SK-N-SH treated with all-trans-retinoic acid at 6 μM for 48 hours (cell line): ENCODE measurements around the gene METTL2B.
"Not testable (repeated sequence)": the region's sequence is repeated elsewhere in the genome, so short reads cannot be mapped to it uniquely, and the experiment has no call there.

Experiments
- ARNTL ChIP-seq: fragments of 450-650 bp; formaldehyde crosslinking; IDR thresholded peaks from 2 replicates; pipeline ENCODE4 v1.5.0; 2020; ENCODE audit warnings: low read depth, mild to moderate bottlenecking, moderate library complexity, borderline replicate concordance
- BACH2 ChIP-seq: fragments of 250-450 bp; sonication (Bioruptor Pico); IDR thresholded peaks from 2 replicates; pipeline ENCODE4 v1.9.0; 2021; ENCODE audit warnings: mild to moderate bottlenecking, borderline replicate concordance
- CREB5 ChIP-seq: fragments of 250-450 bp; sonication (Bioruptor Pico); IDR thresholded peaks from 2 replicates; pipeline ENCODE4 v1.5.1; 2020; ENCODE audit warnings: low read depth, mild to moderate bottlenecking, moderate library complexity
- CSDC2 ChIP-seq: fragments of 250-450 bp; sonication (Bioruptor Pico); IDR thresholded peaks from 2 replicates; pipeline ENCODE4 v1.5.0; 2020; ENCODE audit warnings: mild to moderate bottlenecking, moderate library complexity
- CSRNP3 ChIP-seq: fragments of 250-450 bp; sonication (Bioruptor Pico); IDR thresholded peaks from 2 replicates; pipeline ENCODE4 v1.5.1; 2021; ENCODE audit warnings: mild to moderate bottlenecking, moderate library complexity
- PATZ1 ChIP-seq: fragments of 250-450 bp; sonication (Bioruptor Pico); IDR thresholded peaks from 2 replicates; pipeline ENCODE4 v1.8.0; 2020; ENCODE audit warnings: mild to moderate bottlenecking, moderate library complexity, borderline replicate concordance
- RARB ChIP-seq: fragments of 250-450 bp; sonication (Bioruptor Pico); IDR thresholded peaks from 2 replicates; pipeline ENCODE4 v1.8.0; 2021; ENCODE audit warnings: mild to moderate bottlenecking, moderate library complexity
- TOX ChIP-seq: fragments of 250-450 bp; sonication (Bioruptor Pico); IDR thresholded peaks from 2 replicates; pipeline ENCODE4 v1.8.0; 2021; ENCODE audit warnings: mild to moderate bottlenecking, moderate library complexity, borderline replicate concordance
- TSHZ2 ChIP-seq: fragments of 250-450 bp; sonication (Bioruptor Pico); IDR thresholded peaks from 2 replicates; pipeline ENCODE4 v1.5.0; 2020; ENCODE audit warnings: mild to moderate bottlenecking, moderate library complexity
- ZFP30 ChIP-seq: fragments of 450-650 bp; formaldehyde crosslinking; IDR thresholded peaks from 2 replicates; pipeline ENCODE4 v1.5.0; 2022; ENCODE audit warnings: mild to moderate bottlenecking, moderate library complexity
- ZNF565 ChIP-seq: fragments of 450-650 bp; formaldehyde crosslinking; conservative IDR thresholded peaks from 2 replicates; pipeline ENCODE4 v1.5.0; 2020; ENCODE audit warnings: low read depth, mild to moderate bottlenecking, moderate library complexity
- ZNF70 ChIP-seq: fragments of 450-650 bp; formaldehyde crosslinking; IDR thresholded peaks from 2 replicates; pipeline ENCODE4 v1.5.0; 2020; ENCODE audit warnings: mild to moderate bottlenecking, moderate library complexity

GRCh38 chr7:128479082-128479481, 2.5 kb downstream of the METTL2B start:
- TF ChIP-seq CSRNP3; ZFP30 (CRISPR knock-in tag); ZNF70 (CRISPR knock-in tag); ZNF565; BACH2 (CRISPR knock-in tag); CREB5 (CRISPR knock-in tag); TSHZ2; RARB (CRISPR knock-in tag); TOX (CRISPR knock-in tag); CSDC2 (CRISPR knock-in tag); ARNTL; PATZ1 (CRISPR knock-in tag): not testable (repeated sequence)
